Right cardiac atrium (tissue), 5 donors: ENCODE data around the gene MAST3. TPM values are rescaled to one million over a fixed set of nuclear protein-coding genes. Genes with fewer than 3 reads are reported as not detected.

ENCODE experiments used
- ATAC-seq, 2 donors: fragments of 200-7000 bp; cut with Tn5 transposase; one replicate each; pipeline versions ENCODE4 v1.8.0 to v1.9.1; 2020; ENCODE audit warnings: moderate library complexity in 2 of 2, mild to moderate bottlenecking in 1 of 2
- DNase-seq, 3 donors: peaks; one replicate each; pipeline ENCODE4 v3.0.0-alpha.2; 2020
- H3K27ac ChIP-seq: one replicate; pipeline ENCODE4 v1.5.1; 2013; ENCODE audit warnings: mild to moderate bottlenecking, low read length, control low read depth, moderate library complexity
- H3K27me3 ChIP-seq: one replicate; pipeline ENCODE4 v1.6.1; 2013; ENCODE audit not compliant: control insufficient read depth, insufficient read depth
- H3K4me1 ChIP-seq: one replicate; pipeline ENCODE4 v1.6.1; 2013; ENCODE audit warnings: low read length; ENCODE audit not compliant: control insufficient read depth, insufficient read depth
- H3K4me3 ChIP-seq: one replicate; pipeline ENCODE4 v1.5.1; 2013; ENCODE audit warnings: low read length, control low read depth
- H3K9me3 ChIP-seq: one replicate; pipeline ENCODE4 v1.6.1; 2013; ENCODE audit warnings: low read length; ENCODE audit not compliant: control insufficient read depth
- WGBS: extraction: QIAGEN DNeasy Blood & Tissue Kit; methylation state at CpG from one replicate; pipeline ENCODE4 v1.1.7; 2013; 5-methylcytosine and 5-hydroxymethylcytosine counted together
- intact Hi-C, 4 donors: fragments of 100-400 bp; cut with DNase I; formaldehyde crosslinking; loops; one replicate each; pipeline versions ENCODE4 v1.11.0 to v1.14.0; 2022 to 2023
- polyA plus RNA-seq: library from polyadenylated mRNA; stranded (reverse); fragments of 200-250 nt; gene quantifications from one replicate; pipeline ENCODE4 v1.2.3, GENCODE V29; 2013
- total RNA-seq, 4 donors: library from RNA; stranded (reverse); fragmentation: NEBNext Ultra II Directional; extraction: Animal tissue kit (Norgen Biotek cat#: 25700); gene quantifications; one replicate each; pipeline ENCODE4 v1.2.1, GENCODE V29; 2021
- donor health status: healthy with polysubstance abuse.
- donor health status: DM: no; HTN: yes; CAD: no.
- donor health status: DM: no; HTN: no; CAD: no.
- donor health status: DM: no; HTN: yes; CAD: no; lungs with severe emphysema.
- donor health status: DM: yes; HTN: yes; CAD: no.

MAST3 gene
- total and polyA plus RNA-seq, 5 donors, result 2.6 to 6.9 (median 6.5) TPM

GRCh38 chr19:18122860-18123795 is 25.6 kb downstream of the MAST3 start:
- WGBS, result 69% methylated on average over 27 of the region's 27 CpGs
- intact Hi-C loops, result no loop called here
- Histone ChIP-seq H3K4me3 (no peak overlapping the region), H3K9me3 (no peaks in the 10 kb centered on the region), H3K27ac (peak overlapping the region; percentile 9), H3K4me1 (no peaks in the 10 kb centered on the region), H3K27me3 (no peaks in the 10 kb centered on the region)
- DNase-seq (peak in 2 of 3 donors; percentile 69 to 70), ATAC-seq (peak in 1 of 2 donors; percentile 52)

- DNase-seq, result no peak
- Histone ChIP-seq H3K4me1 (no peaks in the 10 kb centered on the region), H3K4me3 (no peak overlapping the region), H3K27ac (peak overlapping the region; percentile 9), H3K9me3 (no peaks in the 10 kb centered on the region), H3K27me3 (no peaks in the 10 kb centered on the region)
- peak in 1 of 2 donors; percentile 52 for ATAC-seq
- intact Hi-C loops, result no loop called here
- 69% methylated on average over 26 of the region's 26 CpGs for WGBS
Measured at GRCh38 chr19:18123819-18124218, 26.2 kb downstream of the MAST3 start.

DNA sequence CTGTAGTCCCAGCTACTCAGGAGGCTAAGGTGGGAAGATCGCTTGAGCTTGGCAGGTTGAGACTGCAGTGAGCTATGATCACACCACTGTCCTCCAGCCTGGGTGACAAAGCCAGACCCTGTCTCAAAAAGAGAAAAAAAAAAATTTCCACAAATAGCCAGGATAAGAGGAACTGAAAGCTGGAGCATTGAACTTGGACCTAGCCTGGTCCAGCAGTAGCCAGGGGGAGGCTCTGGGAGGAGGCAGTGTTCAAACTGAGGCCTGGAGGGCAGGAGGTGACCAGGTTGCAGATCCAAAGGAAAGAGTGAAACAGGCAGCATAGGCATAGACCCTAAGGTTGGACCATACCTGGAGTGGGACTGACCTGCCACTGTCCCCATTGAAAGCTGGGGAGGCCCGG is 28.5 kb downstream of the MAST3 start:
- no peak overlapping the region for H3K27ac ChIP-seq
- ATAC-seq, result no peak
- intact Hi-C loops, result no loop called here
- no peaks in the 10 kb centered on the region for H3K9me3 ChIP-seq
- WGBS, result 69% methylated on average over 2 of the region's 2 CpGs
- H3K4me1 ChIP-seq, result no peaks in the 10 kb centered on the region
- no peak for DNase-seq
- no peaks in the 10 kb centered on the region for H3K27me3 ChIP-seq
- H3K4me3 ChIP-seq, result no peak overlapping the region

- intact Hi-C loops, result no loop called here
- DNase-seq (no peak), ATAC-seq (no peak)
- 81% methylated on average over 3 of the region's 3 CpGs for WGBS
- H3K27me3 ChIP-seq, result no peaks in the 10 kb centered on the region
- no peaks in the 10 kb centered on the region for H3K4me1 ChIP-seq
- H3K4me3 ChIP-seq, result no peak overlapping the region
- no peak overlapping the region for H3K27ac ChIP-seq
- H3K9me3 ChIP-seq, result no peaks in the 10 kb centered on the region
Measured at GRCh38 chr19:18128044-18128443, 30.5 kb downstream of the MAST3 start.

GRCh38 chr19:18128805-18129204 is 31.2 kb downstream of the MAST3 start:
- DNase-seq (no peak), ATAC-seq (no peak)
- H3K27me3 ChIP-seq, result no peaks in the 10 kb centered on the region
- no peaks in the 10 kb centered on the region for H3K9me3 ChIP-seq
- no peak overlapping the region for H3K27ac ChIP-seq
- WGBS, result 96% methylated on average over 12 of the region's 12 CpGs
- intact Hi-C loops, result no loop called here
- H3K4me1 ChIP-seq, result no peaks in the 10 kb centered on the region
- H3K4me3 ChIP-seq, result no peak overlapping the region

DNA sequence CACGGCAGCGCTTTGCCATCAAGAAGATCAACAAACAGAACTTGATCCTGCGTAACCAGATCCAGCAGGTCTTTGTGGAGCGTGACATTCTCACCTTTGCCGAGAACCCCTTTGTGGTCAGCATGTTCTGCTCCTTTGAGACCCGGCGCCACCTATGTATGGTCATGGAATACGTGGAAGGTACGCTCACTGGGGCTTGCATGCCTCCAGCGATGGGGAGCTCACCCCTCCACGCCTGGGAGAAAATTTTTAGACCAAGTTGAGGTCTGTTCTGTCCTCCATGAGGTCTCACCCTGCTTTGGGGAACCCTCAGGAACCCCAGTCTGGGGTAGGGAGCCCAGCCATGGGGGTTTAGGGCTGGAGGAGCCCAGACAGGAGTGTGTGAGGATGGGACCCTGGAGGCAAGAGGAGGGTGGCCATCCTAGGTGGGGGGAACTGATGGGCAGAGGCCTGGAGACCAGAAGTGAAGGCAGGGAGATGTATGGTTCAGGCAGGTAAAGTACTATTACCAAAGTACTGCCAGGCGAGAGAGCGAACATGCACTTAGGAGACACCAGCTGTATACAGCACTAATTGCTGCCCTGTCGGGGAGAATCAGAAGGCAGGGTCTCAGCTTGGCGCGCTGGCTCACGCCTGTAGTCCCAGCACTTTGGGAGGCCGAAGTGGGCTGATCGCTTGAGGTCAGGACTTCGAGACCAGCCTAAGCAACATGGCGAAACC is 33.1 kb downstream of the MAST3 start:
- Histone ChIP-seq H3K9me3 (no peaks in the 10 kb centered on the region), H3K4me3 (no peak overlapping the region), H3K27ac (no peak overlapping the region), H3K27me3 (no peaks in the 10 kb centered on the region), H3K4me1 (no peaks in the 10 kb centered on the region)
- ATAC-seq (no peak), DNase-seq (no peak)
- intact Hi-C loops, result no loop called here
- WGBS, result 94% methylated on average over 21 of the region's 21 CpGs

GRCh38 chr19:18131841-18132596 is 34.4 kb downstream of the MAST3 start:
- no peak for ATAC-seq
- intact Hi-C loops, result no loop called here
- WGBS, result 82% methylated on average over 31 of the region's 31 CpGs

DNA sequence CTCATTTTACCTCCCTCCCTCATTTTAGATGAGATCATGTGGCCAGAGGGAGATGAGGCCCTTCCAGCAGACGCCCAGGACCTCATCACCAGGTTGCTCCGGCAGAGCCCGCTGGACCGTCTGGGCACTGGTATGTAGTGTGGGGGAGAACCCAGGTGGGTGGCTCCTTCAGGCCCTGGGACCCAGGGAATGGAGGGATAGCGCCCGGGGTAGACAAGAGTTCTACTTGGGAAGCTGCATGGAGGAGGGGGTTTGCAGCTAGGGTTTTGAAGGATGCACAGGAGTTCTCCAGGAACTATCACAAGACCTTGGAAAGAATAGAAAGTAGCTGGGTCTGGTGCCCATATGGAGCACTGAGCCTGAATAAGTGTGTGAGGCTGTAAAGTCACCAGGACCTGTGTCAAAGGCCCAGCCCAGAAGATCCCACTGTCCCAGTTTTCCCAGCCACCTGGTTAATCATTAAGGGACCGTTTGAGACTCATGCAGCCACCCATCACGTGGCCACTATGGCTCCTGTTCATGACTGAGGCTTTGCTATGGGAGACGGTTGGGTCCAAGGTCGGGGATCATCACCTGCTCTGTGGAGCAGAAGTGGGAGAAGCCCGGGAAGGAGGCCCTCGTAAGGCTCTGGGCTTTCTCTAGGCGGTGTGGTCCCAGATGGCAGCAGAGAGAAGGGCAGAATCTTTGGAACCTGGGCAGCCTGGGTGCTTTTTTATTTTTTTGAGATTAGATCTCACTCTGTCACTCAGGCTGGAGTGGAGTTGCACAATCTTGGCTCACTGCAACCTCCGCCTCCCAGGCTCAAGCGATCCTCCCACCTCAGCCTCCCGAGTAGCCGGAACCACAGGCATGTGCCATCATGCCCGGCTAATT is 38.4 kb downstream of the MAST3 start:
- Histone ChIP-seq H3K4me1 (no peaks in the 10 kb centered on the region), H3K4me3 (no peak overlapping the region), H3K9me3 (no peaks in the 10 kb centered on the region), H3K27me3 (no peaks in the 10 kb centered on the region), H3K27ac (no peak overlapping the region)
- ATAC-seq (no peak), DNase-seq (no peak)
- intact Hi-C loops, result no loop called here
- 95% methylated on average over 18 of the region's 18 CpGs for WGBS

More at GRCh38 chr19:18131841-18132596, 34.4 kb downstream of the MAST3 start:
- no peaks in the 10 kb centered on the region for H3K9me3 ChIP-seq
- no peak overlapping the region for H3K27ac ChIP-seq
- no peaks in the 10 kb centered on the region for H3K4me1 ChIP-seq
- H3K4me3 ChIP-seq, result no peak overlapping the region
- no peaks in the 10 kb centered on the region for H3K27me3 ChIP-seq
- DNase-seq, result no peak

DNA sequence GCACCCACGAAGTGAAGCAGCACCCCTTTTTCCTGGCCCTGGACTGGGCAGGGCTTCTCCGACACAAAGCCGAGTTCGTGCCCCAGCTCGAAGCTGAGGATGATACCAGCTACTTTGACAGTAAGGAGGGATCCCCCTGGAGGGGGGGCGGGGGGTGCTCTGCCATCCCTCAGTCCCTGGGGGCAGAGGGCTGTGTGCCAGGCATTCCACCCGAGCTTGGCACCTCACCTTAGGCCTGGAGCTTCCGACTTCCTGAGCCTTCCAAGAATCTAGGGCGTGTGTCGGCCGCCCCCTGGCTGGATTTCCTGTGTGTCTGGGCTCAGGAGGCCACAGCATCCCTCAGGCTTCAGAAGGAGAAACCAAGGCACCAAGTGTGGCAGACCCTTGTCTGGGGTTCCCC is 39.7 kb downstream of the MAST3 start:
- no peaks in the 10 kb centered on the region for H3K4me1 ChIP-seq
- peak in 1 of 3 donors; percentile 53 for DNase-seq
- no peaks in the 10 kb centered on the region for H3K9me3 ChIP-seq
- WGBS, result 86% methylated on average over 11 of the region's 11 CpGs
- no peak overlapping the region for H3K4me3 ChIP-seq
- no peaks in the 10 kb centered on the region for H3K27me3 ChIP-seq
- H3K27ac ChIP-seq, result no peak overlapping the region
- intact Hi-C loops, result no loop called here
- ATAC-seq, result peak in 1 of 2 donors; percentile 14

GRCh38 chr19:18137657-18138339 is 40.2 kb downstream of the MAST3 start:
- H3K27me3 ChIP-seq, result no peaks in the 10 kb centered on the region

More at GRCh38 chr19:18137657-18138339, 40.2 kb downstream of the MAST3 start:
- WGBS, result 95% methylated on average over 9 of the region's 9 CpGs
- intact Hi-C loops, result no loop called here
- DNase-seq (no peak), ATAC-seq (peak in 1 of 2 donors; percentile 22)
- Histone ChIP-seq H3K27ac (no peak overlapping the region), H3K9me3 (no peaks in the 10 kb centered on the region), H3K4me3 (no peak overlapping the region), H3K4me1 (no peaks in the 10 kb centered on the region)
